CD4-positive, alpha-beta T cell (primary cell): ENCODE measurements around the gene DUSP9. TPM values are rescaled to one million over a fixed set of nuclear protein-coding genes. Genes with fewer than 3 reads are reported as not detected.

Experiments
- ATAC-seq: fragments of 200-7000 bp; cut with Tn5 transposase; one replicate; pipeline ENCODE4 v1.10.0; 2022; ENCODE audit warnings: mild to moderate bottlenecking; ENCODE audit not compliant: poor library complexity
- CTCF ChIA-PET: fragments of 350-600 bp; sonication (Branson Sonifier 250); formaldehyde crosslinking; loops from one replicate; lab custom pipeline; 2021; ENCODE audit warnings: antibody characterized with exemption, inconsistent platforms; lab: Charles Lee
- POLR2A ChIA-PET: fragments of 350-600 bp; sonication (Branson Sonifier 250); formaldehyde crosslinking; loops from one replicate; lab custom pipeline; 2021; ENCODE audit warnings: antibody characterized with exemption, inconsistent platforms; lab: Charles Lee
- DNase-seq, 14 experiments: peaks; one replicate each; pipeline ENCODE4 v3.0.0-alpha.2; 2013 to 2020; ENCODE audit warnings: mixed read lengths in 2 of 14
- H3K27ac ChIP-seq, 2 donors: one replicate each; pipeline versions ENCODE4 v1.5.1 to v1.7.0; 2013; ENCODE audit warnings: low read length in 2 of 2, low read depth in 1 of 2, mild to moderate bottlenecking in 1 of 2
- H3K27me3 ChIP-seq, 2 experiments: 1 replicate in 1 of 2; 2 replicates in 1 of 2; pipeline versions ENCODE4 v1.6.1 to v1.7.0; 2013; ENCODE audit warnings: low read length in 2 of 2, control low read depth in 1 of 2, mild to moderate bottlenecking in 1 of 2, moderate library complexity in 1 of 2; ENCODE audit not compliant: insufficient read depth in 2 of 2, control insufficient read depth in 1 of 2
- H3K36me3 ChIP-seq: one replicate; pipeline ENCODE4 v1.6.1; 2013; ENCODE audit warnings: low read length, control low read depth; ENCODE audit not compliant: insufficient read depth
- H3K4me1 ChIP-seq: one replicate; pipeline ENCODE4 v1.6.1; 2013; ENCODE audit warnings: low read length, control low read depth; ENCODE audit not compliant: insufficient read depth
- H3K4me3 ChIP-seq: one replicate; pipeline ENCODE4 v1.5.1; 2013; ENCODE audit warnings: mild to moderate bottlenecking, low read length, moderate library complexity
- H3K9me3 ChIP-seq, 2 experiments: 1 replicate in 1 of 2; 2 replicates in 1 of 2; pipeline versions ENCODE4 v1.6.1 to v1.7.0; 2013; ENCODE audit warnings: low read length in 2 of 2, mild to moderate bottlenecking in 2 of 2, control low read depth in 1 of 2, moderate library complexity in 1 of 2; ENCODE audit not compliant: control insufficient read depth in 1 of 2, insufficient read depth in 1 of 2
- H3K27ac Mint-ChIP-seq: one replicate; pipeline ENCODE4 v1.8.0; 2020; ENCODE audit warnings: mixed read lengths
- H3K27me3 Mint-ChIP-seq: one replicate; pipeline ENCODE4 v1.8.0; 2021; ENCODE audit warnings: mixed read lengths
- H3K36me3 Mint-ChIP-seq: one replicate; pipeline ENCODE4 v1.8.0; 2021; ENCODE audit warnings: low read depth, mixed read lengths
- H3K4me1 Mint-ChIP-seq: one replicate; pipeline ENCODE4 v1.8.0; 2021; ENCODE audit warnings: low read depth, mixed read lengths
- H3K4me3 Mint-ChIP-seq: one replicate; pipeline ENCODE4 v1.8.0; 2020; ENCODE audit warnings: mild to moderate bottlenecking, mixed read lengths
- H3K9me3 Mint-ChIP-seq: one replicate; pipeline ENCODE4 v1.8.0; 2020; ENCODE audit warnings: mixed read lengths
- intact Hi-C, 2 experiments: fragments of 100-400 bp; cut with DNase I in 1 of 2; cut with micrococcal nuclease in 1 of 2; formaldehyde crosslinking; loops; one replicate each; pipeline versions ENCODE4 v1.15.1 to v1.9.0; 2023 to 2025; cut with DNase I, micrococcal nuclease
- total RNA-seq, 174 experiments: library from RNA in 2 of 174; stranded (reverse) in 2 of 174; gene quantifications; one replicate each; pipeline ENCODE4 v1.2.3 and lab custom pipeline; 2021 to 2026
- TF ChIP-seq, protein P1 (sequence below): fragments of 200-600 bp; IDR thresholded peaks from one replicate; pipeline ENCODE4 v1.8.0; 2022; ENCODE audit warnings: antibody characterized with exemption, mild to moderate bottlenecking

DUSP9 gene
- total RNA-seq, 2 experiments from 2014 or later = not detected

- POLR2A ChIA-PET = no interaction called here
- no peak overlapping the region for H3K4me3 Mint-ChIP-seq
- ATAC-seq = no peak
Measured at GRCh38 chrX:153621949-153622598, 24.9 kb upstream of the DUSP9 start.

DNA sequence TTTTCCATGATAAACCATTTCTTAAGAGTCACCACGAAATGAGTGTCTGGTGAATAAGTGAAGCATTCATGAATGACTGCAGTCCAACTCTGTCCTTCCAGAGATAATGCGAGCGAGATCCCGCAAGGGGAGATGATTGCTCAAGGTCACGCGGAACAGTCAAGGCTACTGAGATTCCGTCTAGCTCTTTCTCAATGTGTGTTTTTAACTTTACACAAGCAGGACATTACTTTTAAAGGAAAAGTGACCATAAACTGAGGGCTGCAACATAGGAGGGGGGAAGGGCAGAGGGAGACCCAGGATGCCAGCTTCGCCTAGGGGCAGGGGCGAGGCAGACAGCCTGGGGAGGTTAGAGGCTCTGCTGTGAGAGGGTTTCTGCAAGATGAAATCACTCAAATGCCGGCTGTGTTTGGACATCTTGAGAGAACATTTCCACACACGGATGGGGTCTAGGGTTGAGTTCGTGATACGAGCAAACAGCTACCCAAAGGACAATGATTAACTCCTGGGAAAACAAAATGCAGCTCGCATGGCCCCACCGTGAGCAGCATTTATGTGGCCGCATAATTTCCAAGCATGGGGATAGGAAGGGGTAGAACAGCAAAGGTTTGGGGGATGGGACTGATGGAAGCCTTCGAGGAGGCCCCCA is 24.2 kb upstream of the DUSP9 start:
- H3K9me3 Mint-ChIP-seq = no peaks in the 10 kb centered on the region
- peaks cover 8% of the 10 kb centered on the region for H3K27me3 Mint-ChIP-seq
- Histone ChIP-seq H3K9me3 (no peaks in the 10 kb centered on the region), H3K36me3 (no peaks in the 10 kb centered on the region), H3K4me3 (no peak overlapping the region), H3K27ac (no peak overlapping the region), H3K27me3 (no peaks in the 10 kb centered on the region), H3K4me1 (no peaks in the 10 kb centered on the region)
- no peak overlapping the region for H3K27ac Mint-ChIP-seq
- H3K4me1 Mint-ChIP-seq = no peaks in the 10 kb centered on the region
- no peak overlapping the region for H3K4me3 Mint-ChIP-seq
- ChIA-PET POLR2A (no interaction called here), CTCF (no interaction called here)
- TF ChIP-seq, protein P1, sequence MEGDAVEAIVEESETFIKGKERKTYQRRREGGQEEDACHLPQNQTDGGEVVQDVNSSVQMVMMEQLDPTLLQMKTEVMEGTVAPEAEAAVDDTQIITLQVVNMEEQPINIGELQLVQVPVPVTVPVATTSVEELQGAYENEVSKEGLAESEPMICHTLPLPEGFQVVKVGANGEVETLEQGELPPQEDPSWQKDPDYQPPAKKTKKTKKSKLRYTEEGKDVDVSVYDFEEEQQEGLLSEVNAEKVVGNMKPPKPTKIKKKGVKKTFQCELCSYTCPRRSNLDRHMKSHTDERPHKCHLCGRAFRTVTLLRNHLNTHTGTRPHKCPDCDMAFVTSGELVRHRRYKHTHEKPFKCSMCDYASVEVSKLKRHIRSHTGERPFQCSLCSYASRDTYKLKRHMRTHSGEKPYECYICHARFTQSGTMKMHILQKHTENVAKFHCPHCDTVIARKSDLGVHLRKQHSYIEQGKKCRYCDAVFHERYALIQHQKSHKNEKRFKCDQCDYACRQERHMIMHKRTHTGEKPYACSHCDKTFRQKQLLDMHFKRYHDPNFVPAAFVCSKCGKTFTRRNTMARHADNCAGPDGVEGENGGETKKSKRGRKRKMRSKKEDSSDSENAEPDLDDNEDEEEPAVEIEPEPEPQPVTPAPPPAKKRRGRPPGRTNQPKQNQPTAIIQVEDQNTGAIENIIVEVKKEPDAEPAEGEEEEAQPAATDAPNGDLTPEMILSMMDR = no peak
- DNase-seq (no peak), ATAC-seq (no peak)
- intact Hi-C loops = no loop called here
- no peaks in the 10 kb centered on the region for H3K36me3 Mint-ChIP-seq

More at GRCh38 chrX:153621949-153622598, 24.9 kb upstream of the DUSP9 start:
- Histone ChIP-seq H3K27ac (no peak overlapping the region), H3K36me3 (no peaks in the 10 kb centered on the region), H3K27me3 (no peaks in the 10 kb centered on the region), H3K4me3 (no peak overlapping the region), H3K9me3 (no peaks in the 10 kb centered on the region), H3K4me1 (no peaks in the 10 kb centered on the region)
- H3K9me3 Mint-ChIP-seq = no peaks in the 10 kb centered on the region
- DNase-seq = no peak
- no peaks in the 10 kb centered on the region for H3K36me3 Mint-ChIP-seq
- no peak overlapping the region for H3K27ac Mint-ChIP-seq
- intact Hi-C loops = no loop called here
- H3K27me3 Mint-ChIP-seq = peaks cover 8% of the 10 kb centered on the region
- no peaks in the 10 kb centered on the region for H3K4me1 Mint-ChIP-seq
- CTCF ChIA-PET = no interaction called here
- TF ChIP-seq, protein P1 = no peak

- Mint-ChIP-seq H3K4me3 (no peak overlapping the region), H3K36me3 (no peaks in the 10 kb centered on the region), H3K9me3 (no peaks in the 10 kb centered on the region), H3K27ac (no peak overlapping the region), H3K27me3 (peaks cover 8% of the 10 kb centered on the region), H3K4me1 (no peaks in the 10 kb centered on the region)
- ChIA-PET CTCF (no interaction called here), POLR2A (no interaction called here)
- intact Hi-C loops = no loop called here
- Histone ChIP-seq H3K4me1 (no peaks in the 10 kb centered on the region), H3K27ac (no peak overlapping the region), H3K27me3 (no peaks in the 10 kb centered on the region), H3K4me3 (no peak overlapping the region), H3K9me3 (no peaks in the 10 kb centered on the region), H3K36me3 (no peaks in the 10 kb centered on the region)
- DNase-seq = no peak
- TF ChIP-seq, protein P1 = no peak
- ATAC-seq = no peak
Measured at GRCh38 chrX:153623310-153624029, 23.5 kb upstream of the DUSP9 start.
